ENCODE results near the gene SPPL3.
A peak's percentile ranks its signal among the peaks of the same experiment; 100 is the strongest.
"Not testable (repeated sequence)": the region's sequence is repeated elsewhere in the genome, so short reads cannot be mapped to it uniquely, and the experiment has no call there.

The SPPL3 gene

GRCh38 chr12:120844297-120844696, 59.9 kb downstream of the SPPL3 start:
- no peak for DNase-seq (ENCODE audit: low spot score)

- DNase-seq (ENCODE audit: low spot score) = no peak
Observed at GRCh38 chr12:120843472-120843871, 60.7 kb downstream of the SPPL3 start.

- DNase-seq (ENCODE audit: low spot score) = no peak
Observed at GRCh38 chr12:120842595-120842994, 61.6 kb downstream of the SPPL3 start.

- peak; percentile 69 for DNase-seq (ENCODE audit: low spot score)
Observed at GRCh38 chr12:120841525-120841924, 62.6 kb downstream of the SPPL3 start.

- DNase-seq (ENCODE audit: low spot score) = no peak
Observed at GRCh38 chr12:120839503-120839902, 64.7 kb downstream of the SPPL3 start.

GRCh38 chr12:120838629-120839383, 65.4 kb downstream of the SPPL3 start:
- DNase-seq (ENCODE audit: low spot score) = not testable (repeated sequence)

GRCh38 chr12:120836114-120836684, 68.0 kb downstream of the SPPL3 start:
- DNase-seq (ENCODE audit: low spot score) = no peak

- no peak for DNase-seq (ENCODE audit: low spot score)
Observed at GRCh38 chr12:120835657-120836056, 68.5 kb downstream of the SPPL3 start.

- no peak for DNase-seq (ENCODE audit: low spot score)
Observed at GRCh38 chr12:120835304-120835612, 68.9 kb downstream of the SPPL3 start.

- DNase-seq (ENCODE audit: low spot score) = no peak
Observed at GRCh38 chr12:120834489-120835303, 69.5 kb downstream of the SPPL3 start.

- no peak for DNase-seq (ENCODE audit: low spot score)
Observed at GRCh38 chr12:120833849-120834248, 70.3 kb downstream of the SPPL3 start.

GRCh38 chr12:120832737-120833136, 71.4 kb downstream of the SPPL3 start:
- DNase-seq (ENCODE audit: low spot score) = no peak

- DNase-seq (ENCODE audit: low spot score) = peak; percentile 42
Observed at GRCh38 chr12:120831648-120832267, 72.4 kb downstream of the SPPL3 start.

GRCh38 chr12:120830966-120831365, 73.2 kb downstream of the SPPL3 start:
- DNase-seq (ENCODE audit: low spot score) = no peak

- DNase-seq (ENCODE audit: low spot score) = no peak
Observed at GRCh38 chr12:120830052-120830940, 73.9 kb downstream of the SPPL3 start.

- no peak for DNase-seq (ENCODE audit: low spot score)
Observed at GRCh38 chr12:120826335-120826734, 77.8 kb downstream of the SPPL3 start.

GRCh38 chr12:120825337-120825736, 78.8 kb downstream of the SPPL3 start:
- DNase-seq (ENCODE audit: low spot score) = no peak

- DNase-seq (ENCODE audit: low spot score) = no peak
Observed at GRCh38 chr12:120822832-120823503, 81.2 kb downstream of the SPPL3 start.

- no peak for DNase-seq (ENCODE audit: low spot score)
Observed at GRCh38 chr12:120821878-120822277, 82.3 kb downstream of the SPPL3 start.

- DNase-seq (ENCODE audit: low spot score) = no peak
Observed at GRCh38 chr12:120820884-120821510, 83.2 kb downstream of the SPPL3 start.

- DNase-seq (ENCODE audit: low spot score) = peak; percentile 86
Observed at GRCh38 chr12:120818416-120818815, 85.7 kb downstream of the SPPL3 start.
